ENCODE results near the gene SLC18A3. TPM values are rescaled to one million over a fixed set of nuclear protein-coding genes. Genes with fewer than 3 reads are reported as not detected.

SLC18A3 gene
- total RNA-seq, 1 experiment from 2014 or later, result 0.30 TPM

GRCh38 chr10:49577182-49577925, 32.8 kb upstream of the SLC18A3 start:
- Histone ChIP-seq H3K27ac (ENCODE audit: low read depth, low read length, poor library complexity, severe bottlenecking) (no peak overlapping the region), H3K9me3 (ENCODE audit: low read depth, low read length, poor library complexity, severe bottlenecking) (no peaks in the 10 kb centered on the region), H3K4me3 (ENCODE audit: low read depth, low read length, poor library complexity, severe bottlenecking) (no peak overlapping the region), H3K4me1 (ENCODE audit: insufficient read depth, low read length, poor library complexity, severe bottlenecking) (peaks cover 10% of the 10 kb centered on the region), H3K27me3 (replicated peaks; ENCODE audit: insufficient read depth, low read depth, low read length, poor library complexity) (no peaks in the 10 kb centered on the region), H3K36me3 (ENCODE audit: insufficient read depth, low read length, poor library complexity, severe bottlenecking) (no peaks in the 10 kb centered on the region)
- CTCF ChIA-PET, result no interaction called here
- DNase-seq (ENCODE audit: low spot score), result no peak
- BruUV-seq (replicated peaks), result no TSS peak
- intact Hi-C loops (cut with micrococcal nuclease; ENCODE audit: unreplicated experiment), result no loop called here
- no peak for TF ChIP-seq EZH2 (IDR thresholded peaks at IDR 0.05; ENCODE audit: borderline replicate concordance, low read depth, low read length, poor library complexity, severe bottlenecking)
- TF ChIP-seq CTCF (conservative IDR thresholded peaks at IDR 0.05; ENCODE audit: low read depth, low read length), result no peak
- POLR2A ChIA-PET (ENCODE audit: low non-redundant PET), result no interaction called here

GRCh38 chr10:49578392-49578791, 31.7 kb upstream of the SLC18A3 start:
- H3K9me3 ChIP-seq (ENCODE audit: low read depth, low read length, poor library complexity, severe bottlenecking), result no peaks in the 10 kb centered on the region
- no peaks in the 10 kb centered on the region for H3K36me3 ChIP-seq (ENCODE audit: insufficient read depth, low read length, poor library complexity, severe bottlenecking)
- H3K4me1 ChIP-seq (ENCODE audit: insufficient read depth, low read length, poor library complexity, severe bottlenecking), result peaks cover 10% of the 10 kb centered on the region
- H3K4me3 ChIP-seq (ENCODE audit: low read depth, low read length, poor library complexity, severe bottlenecking), result no peak overlapping the region
- POLR2A ChIA-PET (ENCODE audit: low non-redundant PET), result no interaction called here
- H3K27me3 ChIP-seq (replicated peaks; ENCODE audit: insufficient read depth, low read depth, low read length, poor library complexity), result no peaks in the 10 kb centered on the region
- no peak for DNase-seq (ENCODE audit: low spot score)
- TF ChIP-seq CTCF (conservative IDR thresholded peaks at IDR 0.05; ENCODE audit: low read depth, low read length), result no peak
- TF ChIP-seq EZH2 (IDR thresholded peaks at IDR 0.05; ENCODE audit: borderline replicate concordance, low read depth, low read length, poor library complexity, severe bottlenecking), result no peak
- H3K27ac ChIP-seq (ENCODE audit: low read depth, low read length, poor library complexity, severe bottlenecking), result no peak overlapping the region
- intact Hi-C loops (cut with micrococcal nuclease; ENCODE audit: unreplicated experiment), result no loop called here
- BruUV-seq (replicated peaks), result no TSS peak
- CTCF ChIA-PET, result no interaction called here

GRCh38 chr10:49579621-49580020, 30.5 kb upstream of the SLC18A3 start:
- no peaks in the 10 kb centered on the region for H3K36me3 ChIP-seq (ENCODE audit: insufficient read depth, low read length, poor library complexity, severe bottlenecking)
- peaks cover 10% of the 10 kb centered on the region for H3K4me1 ChIP-seq (ENCODE audit: insufficient read depth, low read length, poor library complexity, severe bottlenecking)
- CTCF ChIA-PET, result no interaction called here
- no peak overlapping the region for H3K4me3 ChIP-seq (ENCODE audit: low read depth, low read length, poor library complexity, severe bottlenecking)
- H3K27ac ChIP-seq (ENCODE audit: low read depth, low read length, poor library complexity, severe bottlenecking), result no peak overlapping the region
- BruUV-seq (replicated peaks), result no TSS peak
- H3K27me3 ChIP-seq (replicated peaks; ENCODE audit: insufficient read depth, low read depth, low read length, poor library complexity), result no peaks in the 10 kb centered on the region
- peak; percentile 38 for DNase-seq (ENCODE audit: low spot score)
- intact Hi-C loops (cut with micrococcal nuclease; ENCODE audit: unreplicated experiment), result no loop called here
- no peak for TF ChIP-seq CTCF (conservative IDR thresholded peaks at IDR 0.05; ENCODE audit: low read depth, low read length)
- no peaks in the 10 kb centered on the region for H3K9me3 ChIP-seq (ENCODE audit: low read depth, low read length, poor library complexity, severe bottlenecking)
- POLR2A ChIA-PET (ENCODE audit: low non-redundant PET), result no interaction called here

Measured in A673 (cell line).